Tibial nerve (tissue), 3 donors: ENCODE results near the gene RSPH3.

Experiments
- POLR2A ChIP-seq, 2 donors: fragments of 450-650 bp; IDR thresholded peaks; one replicate each; pipeline ENCODE4 v1.6.1; 2017; ENCODE audit warnings: antibody characterized with exemption in 2 of 2, mild to moderate bottlenecking in 2 of 2, moderate library complexity in 2 of 2
- TF ChIP-seq, protein P1 (sequence below), 5 experiments: fragments of 200-600 bp in 3 of 5; fragments of 450-650 bp in 2 of 5; sonication (generic) in 3 of 5; IDR thresholded peaks; one replicate each; pipeline ENCODE4 v1.5.1; 2016 to 2019; ENCODE audit warnings: antibody characterized with exemption in 5 of 5, mild to moderate bottlenecking in 3 of 5, moderate library complexity in 2 of 5

DNA sequence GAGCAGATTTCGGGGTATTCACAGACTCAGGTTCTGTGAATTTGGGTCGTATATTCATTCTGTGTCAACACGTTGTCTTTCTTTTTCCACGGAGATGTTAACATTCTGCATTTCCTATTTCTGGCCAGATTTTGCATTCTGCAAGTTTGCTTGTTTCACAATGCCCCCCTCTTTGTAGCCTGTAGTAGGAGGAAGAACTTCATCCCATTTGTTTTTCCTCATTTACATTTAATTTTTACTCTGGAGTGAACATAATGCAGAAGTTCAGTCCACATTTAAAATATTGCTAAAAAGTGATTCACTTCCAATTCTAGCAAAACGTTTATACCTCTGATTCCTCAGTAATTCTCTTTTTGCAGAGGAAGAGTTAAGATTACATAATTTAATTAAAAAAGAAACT, 31.8 kb upstream of the RSPH3 start:
- TF ChIP-seq, protein P1, sequence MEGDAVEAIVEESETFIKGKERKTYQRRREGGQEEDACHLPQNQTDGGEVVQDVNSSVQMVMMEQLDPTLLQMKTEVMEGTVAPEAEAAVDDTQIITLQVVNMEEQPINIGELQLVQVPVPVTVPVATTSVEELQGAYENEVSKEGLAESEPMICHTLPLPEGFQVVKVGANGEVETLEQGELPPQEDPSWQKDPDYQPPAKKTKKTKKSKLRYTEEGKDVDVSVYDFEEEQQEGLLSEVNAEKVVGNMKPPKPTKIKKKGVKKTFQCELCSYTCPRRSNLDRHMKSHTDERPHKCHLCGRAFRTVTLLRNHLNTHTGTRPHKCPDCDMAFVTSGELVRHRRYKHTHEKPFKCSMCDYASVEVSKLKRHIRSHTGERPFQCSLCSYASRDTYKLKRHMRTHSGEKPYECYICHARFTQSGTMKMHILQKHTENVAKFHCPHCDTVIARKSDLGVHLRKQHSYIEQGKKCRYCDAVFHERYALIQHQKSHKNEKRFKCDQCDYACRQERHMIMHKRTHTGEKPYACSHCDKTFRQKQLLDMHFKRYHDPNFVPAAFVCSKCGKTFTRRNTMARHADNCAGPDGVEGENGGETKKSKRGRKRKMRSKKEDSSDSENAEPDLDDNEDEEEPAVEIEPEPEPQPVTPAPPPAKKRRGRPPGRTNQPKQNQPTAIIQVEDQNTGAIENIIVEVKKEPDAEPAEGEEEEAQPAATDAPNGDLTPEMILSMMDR (IDR thresholded peaks at IDR 0.05) = no peak
- no peak for TF ChIP-seq POLR2A (IDR thresholded peaks at IDR 0.05)
